Amygdala (tissue), 56 donors: ENCODE measurements around the gene PSMD2.

Experiments
- DNase-seq, 56 donors: peaks; one replicate each; lab custom pipeline; 2025; lab: John Stamatoyannopoulos, UW

PSMD2 gene

DNA sequence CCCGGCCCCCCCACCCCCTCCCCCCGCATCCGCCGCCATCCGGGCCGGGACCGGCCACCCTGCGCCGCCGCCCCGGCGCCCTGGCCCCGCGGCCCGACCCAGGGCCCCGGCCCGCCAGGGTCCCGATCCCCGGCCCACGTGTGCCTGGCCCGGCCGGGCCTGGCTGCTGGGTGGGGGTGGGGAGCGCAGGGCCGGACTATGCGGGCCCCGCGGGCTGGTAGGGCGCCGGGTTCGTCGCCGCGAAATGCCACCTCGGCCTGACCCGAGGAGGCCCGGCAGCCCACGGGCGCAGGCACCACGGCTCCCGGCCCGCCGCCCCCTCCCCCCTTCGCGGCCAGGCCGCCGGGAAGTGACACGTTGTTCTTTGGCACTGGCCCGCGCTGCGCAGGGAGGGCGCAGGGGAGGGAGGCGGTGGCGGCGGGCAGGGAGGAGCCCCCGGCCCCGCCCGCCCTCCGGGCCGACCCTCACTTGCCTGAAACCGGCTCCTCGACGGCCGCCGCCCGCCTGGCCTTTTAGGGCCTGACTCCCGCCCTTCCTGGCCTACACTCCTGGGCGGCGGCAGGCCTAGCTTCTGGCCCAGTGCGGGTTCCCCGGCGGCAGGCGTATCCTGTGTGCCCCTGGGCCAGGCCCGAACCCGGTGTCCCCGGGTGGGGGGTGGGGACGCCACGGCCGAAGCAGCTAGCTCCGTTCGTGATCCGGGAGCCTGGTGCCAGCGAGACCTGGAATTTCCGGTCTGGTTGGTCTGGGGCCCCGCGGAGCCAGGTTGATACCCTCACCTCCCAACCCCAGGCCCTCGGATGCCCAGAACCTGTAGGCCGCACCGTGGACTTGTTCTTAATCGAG lies 15.9 kb downstream of the PSMD2 start:
- DNase-seq: peak in 41 of 56 donors; percentile 14 to 73 (median 48)

DNA sequence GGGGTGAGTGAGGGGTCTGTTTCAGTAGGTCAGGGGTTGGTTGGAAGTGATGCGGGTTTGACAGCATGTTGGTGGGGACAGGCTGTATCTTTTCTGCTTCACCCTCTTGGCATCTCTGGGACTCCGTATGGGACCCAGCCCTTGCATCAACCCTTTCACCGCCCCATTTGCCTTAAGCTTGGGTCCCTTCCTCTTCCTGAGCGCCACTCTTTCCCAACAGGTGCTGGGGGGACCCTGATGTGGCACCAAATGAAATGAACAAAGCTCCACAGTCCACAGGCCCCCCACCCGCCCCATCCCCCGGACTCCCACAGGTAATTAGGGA lies 16.5 kb downstream of the PSMD2 start:
- DNase-seq: no peak

DNA sequence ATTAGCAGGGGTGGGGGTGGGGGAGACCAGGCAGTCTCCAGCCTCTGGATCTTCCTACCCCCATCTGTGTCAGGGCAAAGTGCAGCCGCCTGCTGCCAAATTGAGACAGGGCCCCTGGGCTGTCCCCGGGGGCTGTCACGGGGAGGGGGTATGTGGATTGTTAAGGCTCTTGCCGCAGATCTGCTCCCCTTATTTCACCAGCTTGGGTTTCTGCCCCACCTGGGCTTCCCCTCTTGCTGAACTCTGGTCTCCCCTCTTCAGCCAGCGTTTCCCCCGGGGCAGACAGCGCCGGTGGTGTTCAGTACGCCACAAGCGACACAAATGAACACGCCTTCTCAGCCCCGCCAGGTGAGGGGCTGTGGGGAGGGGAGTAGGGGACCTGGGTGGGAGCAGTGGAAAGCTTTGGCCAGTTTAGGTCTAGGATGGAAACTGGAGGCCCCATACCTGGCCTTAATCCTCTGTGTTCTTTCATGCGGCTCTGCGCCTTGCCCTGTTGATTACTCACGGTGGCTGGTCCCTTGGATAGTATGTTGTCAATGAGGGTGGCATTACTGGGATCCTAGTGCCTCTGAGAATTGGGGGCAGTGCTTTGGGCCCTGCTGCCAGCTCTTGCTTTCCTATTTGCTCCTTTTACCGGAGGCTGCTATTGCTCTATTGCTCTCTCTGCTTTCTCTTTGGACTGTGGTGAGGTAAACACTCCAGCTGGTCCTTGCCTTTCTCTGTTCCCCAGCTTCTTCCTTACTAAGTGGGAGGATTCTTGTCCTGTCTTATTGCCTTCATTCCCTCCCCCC lies 17.0 kb downstream of the PSMD2 start:
- DNase-seq: peak in 2 of 56 donors; percentile 7 to 18

DNA sequence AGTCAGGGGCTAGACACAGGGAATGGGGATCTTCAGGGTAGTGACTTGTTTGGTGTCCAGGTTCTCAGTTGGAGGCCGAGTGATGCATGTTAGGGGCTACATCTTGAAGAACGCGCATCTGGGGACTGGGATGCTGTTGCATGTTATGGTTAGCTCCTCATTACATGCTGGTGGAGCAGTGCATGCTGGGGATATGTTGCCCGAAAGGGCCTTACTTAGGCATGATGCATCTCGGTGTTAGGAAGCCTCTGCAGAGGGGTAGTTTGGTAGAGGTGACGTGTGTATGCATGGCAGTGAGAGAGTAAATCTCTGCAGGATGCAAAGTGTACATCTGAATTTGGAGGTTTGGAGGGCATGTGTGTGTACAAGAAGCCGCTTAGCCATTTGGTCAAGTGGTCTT lies 17.8 kb downstream of the PSMD2 start:
- DNase-seq: no peak

DNA sequence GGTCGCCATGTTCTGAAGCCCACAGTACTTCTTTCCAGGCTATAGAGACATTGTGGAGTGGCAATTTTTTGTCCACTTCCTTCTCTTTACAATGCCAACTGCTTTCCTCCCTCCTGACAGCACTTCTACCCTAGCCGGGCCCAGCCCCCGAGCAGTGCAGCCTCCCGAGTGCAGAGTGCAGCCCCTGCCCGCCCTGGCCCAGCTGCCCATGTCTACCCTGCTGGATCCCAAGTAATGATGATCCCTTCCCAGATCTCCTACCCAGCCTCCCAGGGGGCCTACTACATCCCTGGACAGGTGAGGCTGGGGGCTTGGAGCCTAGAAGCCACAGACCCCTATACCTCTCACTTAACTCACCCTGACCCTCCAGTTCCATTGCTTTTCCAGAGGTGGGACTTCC lies 18.2 kb downstream of the PSMD2 start:
- no peak for DNase-seq

DNA sequence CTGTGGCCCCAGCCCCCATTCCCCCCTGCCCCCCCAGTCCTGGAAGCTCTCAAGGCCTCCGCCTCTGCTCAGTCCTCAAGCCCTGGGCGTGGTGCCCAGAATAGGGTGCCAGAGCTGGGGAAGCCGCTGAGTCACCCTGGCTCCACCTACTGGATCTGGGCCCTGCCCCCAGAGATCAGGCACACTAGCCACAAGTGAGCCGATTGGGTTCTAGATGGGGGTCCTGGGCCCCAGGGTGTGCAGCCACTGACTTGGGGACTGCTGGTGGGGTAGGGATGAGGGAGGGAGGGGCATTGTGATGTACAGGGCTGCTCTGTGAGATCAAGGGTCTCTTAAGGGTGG lies 21.0 kb downstream of the PSMD2 start:
- DNase-seq: peak in 54 of 56 donors; percentile 50 to 97 (median 86)

DNA sequence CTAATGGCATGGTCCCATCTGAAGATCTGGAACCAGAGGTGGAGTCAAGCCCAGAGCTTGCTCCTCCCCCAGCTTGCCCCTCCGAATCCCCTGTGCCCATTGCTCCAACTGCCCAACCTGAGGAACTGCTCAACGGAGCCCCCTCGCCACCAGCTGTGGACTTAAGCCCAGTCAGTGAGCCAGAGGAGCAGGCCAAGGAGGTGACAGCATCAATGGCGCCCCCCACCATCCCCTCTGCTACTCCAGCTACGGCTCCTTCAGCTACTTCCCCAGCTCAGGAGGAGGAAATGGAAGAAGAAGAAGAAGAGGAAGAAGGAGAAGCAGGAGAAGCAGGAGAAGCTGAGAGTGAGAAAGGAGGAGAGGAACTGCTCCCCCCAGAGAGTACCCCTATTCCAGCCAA lies 22.6 kb downstream of the PSMD2 start:
- DNase-seq: no peak

DNA sequence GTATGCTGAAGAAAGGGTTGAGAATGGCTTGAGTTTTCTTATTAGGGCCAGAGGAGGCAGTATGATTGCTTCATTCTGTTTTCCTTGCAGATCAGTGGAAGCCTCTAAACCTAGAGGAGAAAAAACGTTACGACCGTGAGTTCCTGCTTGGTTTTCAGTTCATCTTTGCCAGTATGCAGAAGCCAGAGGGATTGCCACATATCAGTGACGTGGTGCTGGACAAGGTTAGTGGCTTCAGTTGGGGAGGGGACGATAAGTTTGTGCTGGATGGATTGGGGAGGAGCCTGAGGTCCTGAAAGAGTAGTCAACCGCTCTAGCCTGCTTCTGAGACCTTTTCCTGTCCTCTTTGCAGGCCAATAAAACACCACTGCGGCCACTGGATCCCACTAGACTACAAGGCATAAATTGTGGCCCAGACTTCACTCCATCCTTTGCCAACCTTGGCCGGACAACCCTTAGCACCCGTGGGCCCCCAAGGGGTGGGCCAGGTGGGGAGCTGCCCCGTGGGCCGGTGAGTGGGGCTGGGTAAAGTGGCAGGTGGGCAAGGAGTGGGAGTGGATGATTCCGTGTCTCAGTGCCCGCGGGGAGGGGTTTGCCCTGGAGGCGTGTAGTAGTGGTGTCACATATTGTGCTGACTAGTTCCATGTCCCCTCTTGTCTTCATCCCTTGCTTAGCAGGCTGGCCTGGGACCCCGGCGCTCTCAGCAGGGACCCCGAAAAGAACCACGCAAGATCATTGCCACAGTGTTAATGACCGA lies 23.9 kb downstream of the PSMD2 start:
- no peak for DNase-seq

DNA sequence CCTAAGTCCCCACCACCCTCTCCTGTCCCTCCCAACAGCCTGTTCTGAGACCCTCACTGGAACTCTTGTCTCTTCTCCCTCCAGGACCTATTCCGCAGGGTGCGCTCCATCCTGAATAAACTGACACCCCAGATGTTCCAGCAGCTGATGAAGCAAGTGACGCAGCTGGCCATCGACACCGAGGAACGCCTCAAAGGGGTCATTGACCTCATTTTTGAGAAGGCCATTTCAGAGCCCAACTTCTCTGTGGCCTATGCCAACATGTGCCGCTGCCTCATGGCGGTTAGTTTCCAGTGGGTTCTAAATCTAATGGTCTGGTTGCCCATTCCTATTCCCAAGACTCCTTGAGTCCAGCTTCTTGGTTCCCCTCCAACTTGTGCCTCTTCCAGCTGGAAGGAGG lies 24.7 kb downstream of the PSMD2 start:
- no peak for DNase-seq

DNA sequence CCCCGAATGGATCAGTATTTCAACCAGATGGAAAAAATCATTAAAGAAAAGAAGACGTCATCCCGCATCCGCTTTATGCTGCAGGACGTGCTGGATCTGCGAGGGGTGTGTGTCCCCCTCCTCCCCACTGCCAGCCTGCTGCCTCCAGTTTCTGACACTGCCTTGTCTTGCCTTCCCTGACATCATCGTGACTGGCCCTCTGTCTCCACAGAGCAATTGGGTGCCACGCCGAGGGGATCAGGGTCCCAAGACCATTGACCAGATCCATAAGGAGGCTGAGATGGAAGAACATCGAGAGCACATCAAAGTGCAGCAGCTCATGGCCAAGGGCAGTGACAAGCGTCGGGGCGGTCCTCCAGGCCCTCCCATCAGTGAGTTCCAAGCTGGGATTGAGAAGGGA lies 26.2 kb downstream of the PSMD2 start:
- no peak for DNase-seq

DNA sequence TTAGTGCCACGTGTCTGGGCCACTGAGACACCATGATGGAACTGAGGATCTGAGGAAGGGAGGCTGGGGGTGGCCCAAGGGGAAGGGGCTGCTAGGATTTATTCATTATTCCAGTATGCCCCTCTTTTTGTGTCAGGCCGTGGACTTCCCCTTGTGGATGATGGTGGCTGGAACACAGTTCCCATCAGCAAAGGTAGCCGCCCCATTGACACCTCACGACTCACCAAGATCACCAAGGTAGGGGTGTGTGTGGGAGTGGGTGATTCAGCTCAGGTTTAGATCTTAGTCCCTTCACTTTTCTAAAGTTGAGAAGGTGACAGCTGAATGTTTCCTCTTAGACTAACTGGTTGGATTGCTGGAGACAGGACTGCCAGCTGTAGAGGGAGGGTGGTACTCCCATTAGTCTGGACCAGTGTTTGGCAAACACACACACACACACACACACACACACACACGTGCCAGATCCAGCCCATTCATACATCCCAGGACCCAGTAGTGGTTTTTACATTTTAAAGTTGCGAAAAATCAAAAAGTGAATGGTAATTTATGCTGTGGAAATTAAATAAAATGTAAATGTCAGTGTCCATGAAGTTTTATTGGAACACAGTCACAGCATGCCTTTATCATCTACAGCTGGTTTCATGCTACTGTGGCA lies 26.8 kb downstream of the PSMD2 start:
- DNase-seq: no peak

DNA sequence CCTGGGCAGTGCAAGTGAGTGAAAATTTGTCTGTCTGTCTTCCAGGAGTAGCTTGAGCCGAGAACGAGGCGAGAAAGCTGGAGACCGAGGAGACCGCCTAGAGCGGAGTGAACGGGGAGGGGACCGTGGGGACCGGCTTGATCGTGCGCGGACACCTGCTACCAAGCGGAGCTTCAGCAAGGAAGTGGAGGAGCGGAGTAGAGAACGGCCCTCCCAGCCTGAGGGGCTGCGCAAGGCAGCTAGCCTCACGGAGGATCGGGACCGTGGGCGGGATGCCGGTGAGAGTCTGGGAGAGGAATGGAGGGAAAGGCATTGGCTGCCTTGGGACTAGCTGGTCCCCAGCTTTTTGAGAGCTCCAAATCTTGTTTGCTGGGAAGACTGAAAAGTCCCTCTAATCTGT lies 28.1 kb downstream of the PSMD2 start:
- DNase-seq: no peak

DNA sequence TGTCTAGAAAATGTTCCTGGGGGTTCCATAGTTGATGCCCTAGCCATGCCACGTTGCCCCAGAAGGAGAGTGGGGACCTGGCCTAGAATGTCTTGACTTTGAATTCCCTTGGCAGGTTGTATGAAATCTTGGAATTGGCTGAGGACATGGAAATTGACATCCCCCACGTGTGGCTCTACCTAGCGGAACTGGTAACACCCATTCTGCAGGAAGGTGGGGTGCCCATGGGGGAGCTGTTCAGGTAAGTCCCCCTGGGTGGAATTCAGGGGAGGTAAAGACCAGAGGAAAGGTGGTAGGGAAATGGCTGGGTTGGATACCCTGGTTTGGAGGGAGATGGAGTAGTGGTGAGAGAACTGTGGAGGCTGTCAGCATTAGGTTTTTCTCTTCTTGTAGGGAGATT lies 29.5 kb downstream of the PSMD2 start:
- DNase-seq: no peak

DNA sequence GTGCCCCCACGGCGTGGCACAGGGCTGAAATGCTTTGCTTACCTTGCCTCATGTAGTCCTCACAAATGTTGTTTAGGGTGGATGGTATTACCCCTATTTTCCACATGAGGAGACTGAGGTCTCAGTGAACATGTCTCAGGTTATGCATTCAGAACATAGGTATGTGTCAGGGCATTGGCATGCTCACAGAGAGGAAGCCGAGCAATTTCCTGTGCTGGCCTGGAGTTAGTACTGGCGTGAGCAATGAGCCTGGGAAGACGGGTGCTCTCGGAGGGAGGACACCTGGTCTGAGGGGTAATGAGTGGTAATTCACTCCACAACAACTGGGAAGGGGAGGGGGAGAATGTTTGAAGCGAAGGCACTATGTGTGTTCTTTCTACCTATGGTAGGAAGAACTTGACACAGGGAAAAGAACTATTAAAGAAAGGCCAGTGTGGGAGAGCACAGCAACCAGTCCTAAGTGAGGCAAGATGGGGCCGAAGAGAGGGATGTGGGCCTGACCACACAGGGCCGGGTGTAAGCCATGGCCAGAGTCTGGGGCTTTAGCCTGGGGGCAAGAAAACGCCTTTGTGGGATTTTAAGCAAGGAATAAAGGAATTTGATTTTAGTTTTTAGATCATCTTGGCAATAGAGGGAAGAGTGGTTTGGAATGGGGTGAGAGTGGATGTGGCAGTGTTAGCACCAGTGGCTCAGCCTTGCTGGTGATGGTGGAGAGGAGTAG lies 33.5 kb downstream of the PSMD2 start:
- no peak for DNase-seq

DNA sequence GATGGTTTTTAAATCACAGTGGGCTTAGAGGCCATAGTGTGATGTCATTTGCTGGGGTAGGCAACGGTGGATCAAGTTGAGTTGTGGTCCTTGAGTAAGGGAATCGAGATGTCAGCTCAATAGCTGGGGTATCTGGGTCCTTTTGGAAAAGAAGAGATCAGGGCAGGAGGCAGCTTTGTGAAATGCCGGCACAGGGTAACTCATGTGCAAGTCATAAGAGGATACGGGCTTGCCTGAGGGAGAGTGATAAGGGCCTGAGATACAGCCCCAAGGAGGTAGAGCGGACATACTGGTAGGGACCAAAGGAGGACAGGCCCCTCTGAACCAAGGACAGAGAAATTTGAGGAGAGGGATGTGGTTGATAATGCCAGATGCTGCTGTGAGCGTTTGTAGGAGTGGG lies 34.1 kb downstream of the PSMD2 start:
- DNase-seq: no peak

DNA sequence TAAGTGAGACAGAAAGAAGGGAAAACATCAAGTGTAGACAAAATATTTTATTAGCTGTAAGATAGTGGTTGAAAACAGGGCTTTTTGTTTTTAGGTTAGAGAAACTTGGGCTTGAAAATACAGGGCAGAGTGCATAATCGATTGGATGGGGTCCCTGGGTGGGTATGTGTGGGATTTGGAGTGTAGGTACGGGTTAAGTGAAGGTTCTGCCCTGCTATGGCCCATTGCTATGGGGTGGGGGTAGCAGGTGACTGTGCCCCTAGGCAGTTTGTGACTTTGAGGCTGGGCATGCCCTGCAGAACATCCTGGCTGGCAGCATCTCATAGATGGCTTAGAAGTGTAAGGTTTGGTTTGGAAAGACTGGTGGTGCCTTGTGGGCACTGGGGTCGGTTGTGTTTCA lies 34.7 kb downstream of the PSMD2 start:
- no peak for DNase-seq

DNA sequence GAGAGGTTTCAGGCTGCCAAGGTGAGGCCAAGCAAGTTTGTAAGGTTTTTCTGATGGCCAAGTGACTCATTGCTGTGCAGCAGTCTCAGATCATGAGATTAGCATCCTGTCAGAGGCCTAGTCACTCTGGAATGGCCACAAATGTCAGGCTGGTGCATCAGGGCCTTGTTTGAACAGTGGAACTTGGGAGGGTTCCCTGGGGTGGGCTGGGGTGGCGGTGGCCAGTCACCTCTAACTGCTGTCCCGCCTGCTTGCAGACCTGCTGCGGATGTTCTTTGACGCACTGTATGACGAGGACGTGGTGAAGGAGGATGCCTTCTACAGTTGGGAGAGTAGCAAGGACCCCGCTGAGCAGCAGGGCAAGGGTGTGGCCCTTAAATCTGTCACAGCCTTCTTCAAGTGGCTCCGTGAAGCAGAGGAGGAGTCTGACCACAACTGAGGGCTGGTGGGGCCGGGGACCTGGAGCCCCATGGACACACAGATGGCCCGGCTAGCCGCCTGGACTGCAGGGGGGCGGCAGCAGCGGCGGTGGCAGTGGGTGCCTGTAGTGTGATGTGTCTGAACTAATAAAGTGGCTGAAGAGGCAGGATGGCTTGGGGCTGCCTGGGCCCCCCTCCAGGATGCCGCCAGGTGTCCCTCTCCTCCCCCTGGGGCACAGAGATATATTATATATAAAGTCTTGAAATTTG lies 35.6 kb downstream of the PSMD2 start:
- DNase-seq: no peak

DNA sequence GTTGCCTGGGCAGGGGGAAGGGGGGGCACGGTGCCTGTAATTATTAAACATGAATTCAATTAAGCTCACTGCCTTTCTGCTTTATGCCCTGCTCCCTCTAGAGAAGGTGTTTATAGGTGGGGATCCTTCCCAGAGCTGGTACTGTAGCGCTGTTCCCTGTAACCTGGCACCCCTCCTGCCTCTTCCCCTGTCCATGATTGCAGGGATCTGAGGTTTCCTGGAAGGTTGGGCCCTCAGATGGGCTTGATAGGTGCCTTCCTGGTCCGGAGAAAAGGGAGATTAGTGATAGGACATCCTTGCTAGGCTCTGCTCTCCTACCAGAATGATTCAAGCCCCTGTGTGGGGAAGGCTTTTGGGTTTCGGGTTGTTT lies 36.2 kb downstream of the PSMD2 start:
- DNase-seq: no peak

DNA sequence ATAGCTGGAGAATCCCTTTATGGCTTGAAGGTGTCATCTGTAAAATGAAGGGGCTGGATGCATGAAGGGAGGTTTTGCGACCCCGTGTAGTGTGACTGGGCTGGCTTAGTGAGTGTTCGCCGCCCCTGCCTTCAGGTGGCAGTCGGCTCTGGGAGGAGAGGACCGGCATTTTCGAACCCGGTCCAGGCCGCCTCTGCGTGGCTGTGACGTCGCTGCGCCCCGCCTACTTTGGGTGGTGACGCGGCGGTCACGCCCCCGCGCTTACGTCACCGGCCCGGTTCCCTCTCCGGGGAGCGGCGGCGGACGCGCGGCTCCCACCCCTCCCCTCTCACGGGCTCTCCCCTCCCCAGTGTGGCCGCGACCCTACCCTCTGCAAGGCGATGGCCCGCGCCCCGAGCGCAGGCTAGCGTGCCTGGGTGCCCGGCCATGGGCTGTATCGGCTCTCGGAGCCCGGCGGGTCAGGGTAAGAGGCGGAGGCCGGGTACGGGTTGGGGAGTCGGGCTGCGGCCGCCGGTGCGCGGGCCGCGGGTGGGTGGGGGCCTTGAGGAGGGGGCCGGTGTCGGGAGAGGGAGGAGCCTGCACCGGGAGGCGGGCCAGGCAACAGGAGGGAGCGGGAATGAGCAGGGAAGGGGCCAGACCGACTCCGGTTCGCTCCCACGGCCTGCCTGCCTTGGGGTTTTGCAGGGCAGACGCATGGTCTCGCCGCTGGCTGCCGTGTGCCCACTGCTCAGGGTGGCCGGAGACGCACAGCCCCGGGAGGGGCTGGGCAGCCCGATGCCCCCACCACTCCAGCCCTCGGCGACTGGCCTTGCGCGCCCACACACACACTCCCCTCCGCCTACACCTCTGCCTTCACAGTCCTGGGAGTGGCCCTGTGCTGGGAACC lies 36.9 kb downstream of the PSMD2 start:
- peak; percentile 36 to 94 (median 76) for DNase-seq
